ENCODE measurements around the gene MKNK1.
"Not testable (repeated sequence)": the region's sequence is repeated elsewhere in the genome, so short reads cannot be mapped to it uniquely, and the experiment has no call there.

The MKNK1 gene

GRCh38 chr1:46603858-46604549 is at the start of gene MKNK1:
Gene MKNK1, minus strand, starts transcription at chr1:46604268. Its CDS starts 20,941 bp downstream, at chr1:46583327.
- Mint-ChIP-seq H3K4me3 (peak within 1 kb of the TSS; percentile 90), H3K27me3 (no peaks in the 10 kb centered on the region), H3K27ac (peak within 1 kb of the TSS; percentile 81), H3K9me3 (no peaks in the 10 kb centered on the region), H3K36me3 (ENCODE audit: low read depth) (peaks cover 18% of the 10 kb centered on the region), H3K4me1 (ENCODE audit: low read depth) (peaks cover 53% of the 10 kb centered on the region)

DNA sequence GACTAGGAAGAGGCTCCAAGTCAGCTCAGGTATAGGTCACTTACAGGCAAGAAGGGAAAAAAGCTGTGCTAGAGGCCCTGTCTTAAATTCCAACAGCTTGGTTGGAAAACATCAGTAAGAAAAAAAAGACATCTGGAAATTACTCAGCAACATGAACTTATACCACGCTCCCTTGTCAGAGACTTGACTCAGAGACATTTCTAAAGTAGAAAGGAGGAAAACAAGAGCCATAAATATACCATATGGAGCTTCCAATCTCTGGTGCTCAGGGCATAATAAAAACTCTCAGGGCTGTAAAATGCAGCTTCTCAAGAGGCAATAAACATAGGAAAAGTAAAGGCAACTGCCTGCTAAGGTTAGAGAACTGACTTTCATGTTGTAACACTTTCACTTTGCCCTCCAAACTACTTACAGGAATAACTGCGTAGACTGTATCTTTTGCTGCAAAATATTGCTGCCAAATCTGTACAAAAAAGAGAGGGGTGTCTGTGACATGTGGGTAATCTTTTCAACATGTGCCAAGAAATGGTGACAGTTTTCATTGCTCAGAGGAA is 49.4 kb upstream of the MKNK1 start:
- no peaks in the 10 kb centered on the region for H3K27me3 Mint-ChIP-seq
- H3K27ac Mint-ChIP-seq, result peak overlapping the region; percentile 54
- peaks cover 73% of the 10 kb centered on the region for H3K36me3 Mint-ChIP-seq (ENCODE audit: low read depth)
- peaks cover 17% of the 10 kb centered on the region for H3K4me1 Mint-ChIP-seq (ENCODE audit: low read depth)
- H3K4me3 Mint-ChIP-seq, result no peak overlapping the region
- H3K9me3 Mint-ChIP-seq, result peaks cover 10% of the 10 kb centered on the region

- H3K4me3 Mint-ChIP-seq, result no peak overlapping the region
- peaks cover 70% of the 10 kb centered on the region for H3K36me3 Mint-ChIP-seq (ENCODE audit: low read depth)
- H3K4me1 Mint-ChIP-seq (ENCODE audit: low read depth), result peaks cover 17% of the 10 kb centered on the region
- H3K9me3 Mint-ChIP-seq, result peaks cover 10% of the 10 kb centered on the region
- H3K27ac Mint-ChIP-seq, result peak overlapping the region; percentile 54
- H3K27me3 Mint-ChIP-seq, result no peaks in the 10 kb centered on the region
Observed at GRCh38 chr1:46652321-46653100, 48.4 kb upstream of the MKNK1 start.

DNA sequence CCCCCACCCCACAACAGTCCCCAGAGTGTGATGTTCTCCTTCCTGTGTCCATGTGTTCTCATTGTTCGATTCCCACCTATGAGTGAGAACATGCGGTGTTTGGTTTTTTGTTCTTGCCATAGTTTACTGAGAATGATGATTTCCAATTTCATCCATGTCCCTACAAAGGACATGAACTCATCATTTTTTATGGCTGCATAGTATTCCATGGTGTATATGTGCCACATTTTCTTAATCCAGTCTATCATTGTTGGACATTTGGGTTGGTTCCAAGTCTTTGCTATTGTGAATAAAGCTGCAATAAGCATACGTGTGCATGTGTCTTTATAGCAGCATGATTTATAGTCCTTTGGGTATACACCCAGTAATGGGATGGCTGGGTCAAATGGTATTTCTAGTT is 47.1 kb upstream of the MKNK1 start:
- H3K27ac Mint-ChIP-seq, H3K27me3 Mint-ChIP-seq, H3K4me3 Mint-ChIP-seq, H3K9me3 Mint-ChIP-seq: not testable (repeated sequence)
- Mint-ChIP-seq H3K4me1 (ENCODE audit: low read depth) (peaks cover 26% of the 10 kb centered on the region), H3K36me3 (ENCODE audit: low read depth) (peaks cover 72% of the 10 kb centered on the region)

GRCh38 chr1:46650491-46650890 is 46.4 kb upstream of the MKNK1 start:
- Mint-ChIP-seq H3K4me3 (no peak overlapping the region), H3K27ac (no peak overlapping the region), H3K27me3 (no peaks in the 10 kb centered on the region), H3K9me3 (peaks cover 10% of the 10 kb centered on the region), H3K4me1 (ENCODE audit: low read depth) (peaks cover 26% of the 10 kb centered on the region), H3K36me3 (ENCODE audit: low read depth) (peaks cover 65% of the 10 kb centered on the region)

DNA sequence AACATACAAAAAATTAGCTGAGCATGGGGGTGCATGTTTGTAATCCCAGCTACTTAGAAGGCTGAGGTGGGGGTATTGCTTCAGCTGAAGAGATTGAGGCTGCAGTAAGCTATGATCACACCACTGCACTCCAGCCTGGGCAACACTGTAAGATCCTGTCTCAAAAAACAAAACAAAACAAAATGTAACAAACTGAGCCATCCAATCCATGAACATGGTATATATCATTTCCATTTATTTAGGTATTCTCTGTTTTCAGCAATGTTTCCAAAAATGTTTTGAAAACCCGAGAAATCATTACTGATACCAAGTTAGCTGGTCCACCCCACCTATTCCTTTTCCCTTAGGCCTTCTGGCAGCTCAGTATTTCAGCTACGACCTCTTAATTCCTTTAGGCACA is 45.7 kb upstream of the MKNK1 start:
- no peak overlapping the region for H3K4me3 Mint-ChIP-seq
- peaks cover 6% of the 10 kb centered on the region for H3K9me3 Mint-ChIP-seq
- H3K27me3 Mint-ChIP-seq, result no peaks in the 10 kb centered on the region
- no peak overlapping the region for H3K27ac Mint-ChIP-seq
- peaks cover 26% of the 10 kb centered on the region for H3K4me1 Mint-ChIP-seq (ENCODE audit: low read depth)
- peaks cover 62% of the 10 kb centered on the region for H3K36me3 Mint-ChIP-seq (ENCODE audit: low read depth)

DNA sequence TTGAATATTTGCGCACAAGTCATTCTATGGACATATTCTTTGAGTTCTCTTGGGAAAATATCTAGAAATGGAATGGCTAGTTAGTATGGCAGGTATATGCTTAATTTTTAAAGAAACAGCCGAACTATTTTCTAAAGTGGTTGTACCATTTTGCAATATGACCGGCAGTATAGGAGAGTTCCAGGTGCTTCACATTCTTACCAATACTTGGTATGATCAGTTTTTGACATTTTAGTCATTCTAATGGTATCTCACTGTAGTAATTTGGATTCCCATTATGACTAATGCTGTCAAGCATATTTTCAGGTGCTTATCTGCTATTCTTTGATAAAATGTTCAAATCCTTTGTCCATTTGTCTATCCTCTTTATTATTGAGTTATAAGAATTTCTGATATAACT is 43.5 kb upstream of the MKNK1 start:
- no peak overlapping the region for H3K4me3 Mint-ChIP-seq
- no peaks in the 10 kb centered on the region for H3K27me3 Mint-ChIP-seq
- H3K27ac Mint-ChIP-seq, result no peak overlapping the region
- H3K9me3 Mint-ChIP-seq, result peaks cover 4% of the 10 kb centered on the region
- H3K36me3 Mint-ChIP-seq (ENCODE audit: low read depth), result peaks cover 54% of the 10 kb centered on the region
- peaks cover 10% of the 10 kb centered on the region for H3K4me1 Mint-ChIP-seq (ENCODE audit: low read depth)

- Mint-ChIP-seq H3K4me1 (ENCODE audit: low read depth) (peaks cover 9% of the 10 kb centered on the region), H3K9me3 (peaks cover 4% of the 10 kb centered on the region), H3K27me3 (no peaks in the 10 kb centered on the region), H3K4me3 (no peak overlapping the region), H3K27ac (no peak overlapping the region), H3K36me3 (ENCODE audit: low read depth) (peaks cover 52% of the 10 kb centered on the region)
Observed at GRCh38 chr1:46646844-46647243, 42.8 kb upstream of the MKNK1 start.

GRCh38 chr1:46646331-46646730 is 42.3 kb upstream of the MKNK1 start:
- peaks cover 9% of the 10 kb centered on the region for H3K4me1 Mint-ChIP-seq (ENCODE audit: low read depth)
- no peak overlapping the region for H3K4me3 Mint-ChIP-seq
- peaks cover 55% of the 10 kb centered on the region for H3K36me3 Mint-ChIP-seq (ENCODE audit: low read depth)
- no peak overlapping the region for H3K27ac Mint-ChIP-seq
- no peaks in the 10 kb centered on the region for H3K27me3 Mint-ChIP-seq
- peaks cover 4% of the 10 kb centered on the region for H3K9me3 Mint-ChIP-seq

GRCh38 chr1:46645815-46646214 is 41.7 kb upstream of the MKNK1 start:
- Mint-ChIP-seq H3K27ac (no peak overlapping the region), H3K4me3 (no peak overlapping the region), H3K27me3 (no peaks in the 10 kb centered on the region), H3K36me3 (ENCODE audit: low read depth) (peaks cover 58% of the 10 kb centered on the region), H3K4me1 (ENCODE audit: low read depth) (peaks cover 9% of the 10 kb centered on the region), H3K9me3 (peaks cover 4% of the 10 kb centered on the region)

- no peaks in the 10 kb centered on the region for H3K27me3 Mint-ChIP-seq
- H3K4me1 Mint-ChIP-seq (ENCODE audit: low read depth), result peaks cover 9% of the 10 kb centered on the region
- H3K9me3 Mint-ChIP-seq, result no peaks in the 10 kb centered on the region
- H3K4me3 Mint-ChIP-seq, result no peak overlapping the region
- H3K27ac Mint-ChIP-seq, result no peak overlapping the region
- H3K36me3 Mint-ChIP-seq (ENCODE audit: low read depth), result peaks cover 44% of the 10 kb centered on the region
Observed at GRCh38 chr1:46643368-46643775, 39.3 kb upstream of the MKNK1 start.

DNA sequence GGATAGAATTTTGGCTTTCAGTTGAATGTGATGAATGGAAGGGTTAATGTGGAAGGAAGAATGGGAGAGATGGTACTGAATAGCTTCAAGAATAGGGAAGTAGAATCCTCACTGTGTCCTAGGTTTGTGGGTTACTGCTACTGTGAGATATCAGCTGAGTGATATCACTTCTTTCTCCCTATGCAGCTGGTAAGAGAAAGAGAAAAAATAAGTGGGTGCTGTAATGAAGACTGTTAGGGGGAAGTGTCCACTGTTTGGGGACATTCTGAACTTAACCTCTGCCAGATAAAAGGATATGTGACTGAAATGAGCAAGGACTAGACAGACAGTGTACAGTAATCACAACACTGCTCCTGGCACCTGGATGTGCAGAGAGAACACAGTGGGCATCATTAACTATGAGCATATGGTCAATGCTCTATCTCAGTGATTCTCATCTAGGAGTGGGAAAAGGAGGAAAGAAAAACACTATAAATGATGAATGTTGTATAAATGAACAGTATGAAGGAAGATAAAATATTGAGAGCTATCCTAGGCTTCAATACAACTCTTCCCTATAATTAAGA is 38.1 kb upstream of the MKNK1 start:
- H3K4me3 Mint-ChIP-seq, result no peak overlapping the region
- H3K27ac Mint-ChIP-seq, result no peak overlapping the region
- peaks cover 6% of the 10 kb centered on the region for H3K4me1 Mint-ChIP-seq (ENCODE audit: low read depth)
- H3K27me3 Mint-ChIP-seq, result no peaks in the 10 kb centered on the region
- no peaks in the 10 kb centered on the region for H3K9me3 Mint-ChIP-seq
- peaks cover 39% of the 10 kb centered on the region for H3K36me3 Mint-ChIP-seq (ENCODE audit: low read depth)

DNA sequence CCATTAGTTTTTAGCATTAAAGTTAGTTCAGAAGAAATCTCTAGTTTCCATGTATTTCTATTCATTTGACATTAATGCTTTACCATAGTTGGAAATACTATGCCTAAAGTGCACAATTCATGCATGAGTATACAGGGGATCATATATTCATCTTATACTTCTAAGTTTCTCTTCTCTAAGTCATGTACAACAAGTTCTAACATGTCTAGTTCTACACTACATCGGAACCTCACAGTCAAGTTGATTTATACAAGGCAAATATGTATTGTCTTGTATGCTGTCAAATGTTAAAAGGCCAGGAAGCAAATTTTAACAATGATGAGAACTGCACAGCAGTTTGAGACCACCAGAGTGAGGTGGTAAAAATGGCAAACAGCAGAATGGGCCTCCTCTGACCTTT is 35.5 kb upstream of the MKNK1 start:
- Mint-ChIP-seq H3K9me3 (no peaks in the 10 kb centered on the region), H3K4me1 (ENCODE audit: low read depth) (no peaks in the 10 kb centered on the region), H3K27ac (no peak overlapping the region), H3K27me3 (no peaks in the 10 kb centered on the region), H3K36me3 (ENCODE audit: low read depth) (peaks cover 44% of the 10 kb centered on the region), H3K4me3 (no peak overlapping the region)

- Mint-ChIP-seq H3K27ac (no peak overlapping the region), H3K36me3 (ENCODE audit: low read depth) (peaks cover 48% of the 10 kb centered on the region), H3K4me1 (ENCODE audit: low read depth) (no peaks in the 10 kb centered on the region), H3K9me3 (no peaks in the 10 kb centered on the region), H3K4me3 (no peak overlapping the region), H3K27me3 (no peaks in the 10 kb centered on the region)
Observed at GRCh38 chr1:46638921-46639320, 34.9 kb upstream of the MKNK1 start.

DNA sequence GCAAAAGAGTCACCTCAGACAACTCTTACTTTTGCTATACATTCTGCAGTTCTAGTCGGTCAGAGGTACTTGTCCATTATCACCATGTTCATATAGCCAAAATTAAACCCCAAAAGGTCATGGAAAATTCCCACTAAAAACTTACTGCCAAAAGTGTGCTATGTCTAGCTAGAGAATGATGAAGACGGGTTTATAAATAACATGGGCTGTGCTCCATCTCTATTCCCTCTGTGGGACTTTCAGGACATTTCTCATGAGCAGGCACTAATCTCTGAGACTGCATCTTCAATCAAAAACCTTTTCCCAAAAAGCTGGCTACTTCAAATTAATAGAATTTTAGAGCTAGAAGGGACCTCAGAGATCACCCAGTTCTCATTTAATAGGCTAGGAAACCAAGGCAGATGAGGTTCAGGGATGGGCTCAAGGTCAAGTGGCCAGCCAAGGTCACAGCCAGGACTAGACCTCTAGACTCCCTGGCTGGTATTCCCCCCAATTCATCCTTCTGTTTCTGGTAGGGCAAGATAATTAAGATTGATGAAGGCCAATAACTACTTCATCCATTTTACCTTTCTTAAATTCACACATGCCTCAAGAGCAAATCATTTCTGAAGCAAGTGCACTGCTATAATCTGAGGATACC is 33.5 kb upstream of the MKNK1 start:
- Mint-ChIP-seq H3K4me1 (ENCODE audit: low read depth) (no peaks in the 10 kb centered on the region), H3K4me3 (no peak overlapping the region), H3K9me3 (no peaks in the 10 kb centered on the region), H3K36me3 (ENCODE audit: low read depth) (peaks cover 50% of the 10 kb centered on the region), H3K27me3 (no peaks in the 10 kb centered on the region), H3K27ac (no peak overlapping the region)

Measured in stimulated activated naive CD8-positive, alpha-beta T cell treated with anti-CD3 and anti-CD28 coated beads, Interleukin-15, Interleukin-2, amounts not matched to agents 100 ng/mL and 50 ng/mL, for 24 hours (primary cell).